GM10266 (cell line): ENCODE measurements around the gene FRMD6.

ENCODE experiments used
- DNase-seq: peaks from one replicate; pipeline ENCODE4 v3.0.0; 2012; ENCODE audit errors: extremely low spot score
- CTCF ChIP-seq: IDR thresholded peaks from 2 replicates; pipeline ENCODE4 v1.5.1; 2012; ENCODE audit warnings: mild to moderate bottlenecking, low read depth; ENCODE audit not compliant: control insufficient read depth, insufficient read depth; ENCODE audit errors: missing control alignments

The FRMD6 gene

GRCh38 chr14:51717766-51718165 lies 66.1 kb downstream of the FRMD6 start:
- no peak for DNase-seq
- TF ChIP-seq CTCF, result no peak

GRCh38 chr14:51719955-51720354 lies 68.2 kb downstream of the FRMD6 start:
- DNase-seq, result no peak
- no peak for TF ChIP-seq CTCF

GRCh38 chr14:51723990-51724389 lies 72.3 kb downstream of the FRMD6 start:
- DNase-seq, result no peak
- no peak for TF ChIP-seq CTCF

- DNase-seq, result no peak
- no peak for TF ChIP-seq CTCF
Observed at GRCh38 chr14:51724650-51725049, 72.9 kb downstream of the FRMD6 start.

- no peak for DNase-seq
- no peak for TF ChIP-seq CTCF
Observed at GRCh38 chr14:51725061-51725460, 73.4 kb downstream of the FRMD6 start.

- no peak for TF ChIP-seq CTCF
- DNase-seq, result no peak
Observed at GRCh38 chr14:51726166-51726899, 74.6 kb downstream of the FRMD6 start.

GRCh38 chr14:51727526-51727925 lies 75.8 kb downstream of the FRMD6 start:
- no peak for TF ChIP-seq CTCF
- no peak for DNase-seq
